Measurements from ENCODE around the gene ZKSCAN8. TPM values are rescaled to one million over a fixed set of nuclear protein-coding genes. Genes with fewer than 3 reads are reported as not detected.

The ZKSCAN8 gene
- polyA plus RNA-seq, 2 of the 4 experiments (the other 2 are of a cell fraction), result 8.5 to 8.9 TPM

GRCh38 chr6:28134716-28135115, 7.0 kb upstream of the ZKSCAN8 start:
- 24% methylated on average over 1 of the region's 1 CpG for WGBS (ENCODE audit: missing lambda C conversion rate)
- ChIA-PET POLR2A (no interaction called here), CTCF (interaction anchor here (0.7 to 1.0 kb wide), 2 partner anchors 9 to 221 kb away, joined by 3 to 4 read pairs; no protein-coding TSS in a partner anchor)

GRCh38 chr6:28135393-28135792, 6.3 kb upstream of the ZKSCAN8 start:
- Histone ChIP-seq H3K27ac (0 out of 6 replicates have a peak overlapping the region, but pooled peaks of 1 of the 2 experiments have one; percentile 7), H3K4me2 (peak overlapping the region; percentile 76), H3K4me1 (peaks cover 7% of the 10 kb centered on the region; the same call in 1 of the 3 replicates), H3K4me3 (no peak overlapping the region; the same call in 2 of the 3 replicates), H3K9me3 (no peaks in the 10 kb centered on the region)
- FAIRE-seq, result no peak
- TF ChIP-seq EHF (CRISPR knock-in tag; IDR thresholded peaks at IDR 0.05) (no peak), GATA3 (IDR thresholded peaks at IDR 0.05; ENCODE audit: borderline replicate concordance) (no peak), TP53 (CRISPR knock-in tag; IDR thresholded peaks at IDR 0.05) (no peak), CBX2 (IDR thresholded peaks at IDR 0.05; ENCODE audit: borderline replicate concordance, low read depth) (no peak), MAFK (IDR thresholded peaks at IDR 0.05; ENCODE audit: partially characterized antibody) (no peak), FOSL2 (IDR thresholded peaks at IDR 0.05) (no peak), FOSL2 (CRISPR knock-in tag; IDR thresholded peaks at IDR 0.05) (no peak), HMGXB4 (CRISPR knock-in tag; IDR thresholded peaks at IDR 0.05; ENCODE audit: borderline replicate concordance) (no peak), BCL3 (IDR thresholded peaks at IDR 0.05) (no peak), POLR2A (IDR thresholded peaks at IDR 0.05; ENCODE audit: low read length) (no peak), JUN (IDR thresholded peaks at IDR 0.05) (no peak), EP300 (IDR thresholded peaks at IDR 0.05) (no peak)
- CTCF ChIA-PET, result no interaction called here
- ATAC-seq, result no peak
- POLR2A ChIA-PET, result no interaction called here
- no peak for DNase-seq (ENCODE audit: low read depth in 1 of 2, low spot score in 1 of 2)
- 25% methylated on average over 3 of the region's 3 CpGs for WGBS (ENCODE audit: missing lambda C conversion rate)

More at GRCh38 chr6:28134716-28135115, 7.0 kb upstream of the ZKSCAN8 start:
- peaks cover 7% of the 10 kb centered on the region; the same call in 1 of the 3 replicates for H3K4me1 ChIP-seq
- no peak overlapping the region for H3K27ac ChIP-seq
- ATAC-seq (no peak), FAIRE-seq (no peak), DNase-seq (ENCODE audit: low read depth in 1 of 2, low spot score in 1 of 2) (no peak)
- H3K4me3 ChIP-seq, result no peak overlapping the region
- no peak overlapping the region for H3K4me2 ChIP-seq
- TF ChIP-seq ESRRA (IDR thresholded peaks at IDR 0.05; ENCODE audit: borderline replicate concordance, low read length) (no peak), MAFK (IDR thresholded peaks at IDR 0.05; ENCODE audit: partially characterized antibody) (peak; percentile 76)
- H3K9me3 ChIP-seq, result no peaks in the 10 kb centered on the region

- 2% methylated on average over 33 of the region's 58 CpGs for WGBS (ENCODE audit: missing lambda C conversion rate)
- Histone ChIP-seq H3K4me1 (peaks cover 7% of the 10 kb centered on the region; the same call in 1 of the 3 replicates), H3K9me3 (no peaks in the 10 kb centered on the region), H3K4me2 (peak overlapping the region; percentile 76), H3K27ac (peak overlapping the region; percentile 86 to 100), H3K4me3 (peak overlapping the region; percentile 67)
- ATAC-seq (peak; percentile 74 to 84), DNase-seq (ENCODE audit: low read depth in 1 of 2, low spot score in 1 of 2) (peak; percentile 65 to 92), FAIRE-seq (no peak)
- ChIA-PET CTCF (interaction anchor here (0.6 kb wide), 1 partner anchor 36 kb away, joined by 3 read pairs; no protein-coding TSS in a partner anchor), POLR2A (interaction anchor here (0.7 to 1.7 kb wide), 5 partner anchors 12 to 198 kb away, joined by 3 to 7 read pairs (median 4); partner anchors contain the start of genes ZKSCAN4 and ZSCAN16)
- TF ChIP-seq HES2 (IDR thresholded peaks at IDR 0.05), result no peak
- no peak for TF ChIP-seq HDAC2 (IDR thresholded peaks at IDR 0.05)
- TF ChIP-seq ZNF302 (CRISPR knock-in tag; IDR thresholded peaks at IDR 0.05), result no peak
- no peak for TF ChIP-seq CBX8 (IDR thresholded peaks at IDR 0.05)
- no peak for TF ChIP-seq HOXB5 (CRISPR knock-in tag; IDR thresholded peaks at IDR 0.05)
- no peak for TF ChIP-seq ESRRA (IDR thresholded peaks at IDR 0.05; ENCODE audit: borderline replicate concordance, low read length)
- TF ChIP-seq FOXS1 (CRISPR knock-in tag; IDR thresholded peaks at IDR 0.05), result no peak
- 0 out of 2 replicates have a peak, but pooled peaks have one; percentile 35 for TF ChIP-seq GATA3 (IDR thresholded peaks at IDR 0.05; ENCODE audit: borderline replicate concordance)
- no peak for TF ChIP-seq ZC3H11A (IDR thresholded peaks at IDR 0.05)
- peak; percentile 39 for TF ChIP-seq CHD2 (IDR thresholded peaks at IDR 0.05; ENCODE audit: low read length, partially characterized antibody)
- 0 out of 5 replicates have a peak, but pooled peaks of 1 of the 2 experiments have one; percentile 13 for TF ChIP-seq RAD21 (conservative IDR thresholded peaks at IDR 0.05 in 1 of 2, IDR thresholded peaks at IDR 0.05 in 1 of 2)
- no peak for TF ChIP-seq SREBF2 (IDR thresholded peaks at IDR 0.05)
- TF ChIP-seq RCOR1 (IDR thresholded peaks at IDR 0.05; ENCODE audit: low read depth, low read length), result no peak
- no peak for TF ChIP-seq NR3C1 (IDR thresholded peaks at IDR 0.05)
- TF ChIP-seq HEYL (CRISPR knock-in tag; IDR thresholded peaks at IDR 0.05), result no peak
- TF ChIP-seq SMC3 (IDR thresholded peaks at IDR 0.05), result 0 out of 3 replicates have a peak, but pooled peaks have one; percentile 14
- TF ChIP-seq NPAS2 (CRISPR knock-in tag; IDR thresholded peaks at IDR 0.05; ENCODE audit: borderline replicate concordance), result no peak
- no peak for TF ChIP-seq EHF (CRISPR knock-in tag; IDR thresholded peaks at IDR 0.05)
- no peak for TF ChIP-seq POLR2AphosphoS2 (conservative IDR thresholded peaks at IDR 0.05; ENCODE audit: low read length)
- TF ChIP-seq CBX2 (IDR thresholded peaks at IDR 0.05; ENCODE audit: borderline replicate concordance, low read depth), result no peak
- no peak for TF ChIP-seq ATOH8 (CRISPR knock-in tag; IDR thresholded peaks at IDR 0.05; ENCODE audit: low read depth)
These were observed 4.8 kb upstream of the ZKSCAN8 start for GRCh38 chr6:28136585-28137504.

Measured in A549 (cell line).